GM23338 (cell line): ENCODE measurements around the gene TFPI. TPM values are rescaled to one million over a fixed set of nuclear protein-coding genes. Genes with fewer than 3 reads are reported as not detected.

Source experiments
- ATAC-seq: fragments of 200-7000 bp; cut with Tn5 transposase; 3 replicates; pipeline ENCODE4 v1.9.1; 2020
- DNase-seq: peaks from one replicate; pipeline ENCODE4 v3.0.0-alpha.2; 2015; ENCODE audit warnings: low spot score
- H2AFZ ChIP-seq: fragments of 200-600 bp; sonication (generic); 2 replicates; pipeline ENCODE4 v1.8.0; 2016; ENCODE audit warnings: antibody characterized with exemption, mild to moderate bottlenecking, moderate library complexity
- H3F3A ChIP-seq: fragments of 200-600 bp; sonication (generic); replicated peaks from 2 replicates; pipeline ENCODE4 v1.8.0; 2017; ENCODE audit warnings: antibody characterized with exemption, mixed run types, low read depth
- H3K27ac ChIP-seq: fragments of 200-600 bp; sonication (generic); 2 replicates; pipeline ENCODE4 v1.6.1; 2016; ENCODE audit warnings: low read depth
- H3K27me3 ChIP-seq: fragments of 200-600 bp; sonication (generic); 2 replicates; pipeline ENCODE4 v1.8.0; 2016; ENCODE audit warnings: mild to moderate bottlenecking, mixed run types, moderate library complexity; ENCODE audit not compliant: insufficient read depth
- H3K36me3 ChIP-seq: fragments of 200-600 bp; sonication (generic); 2 replicates; pipeline ENCODE4 v1.8.0; 2016; ENCODE audit warnings: mild to moderate bottlenecking; ENCODE audit not compliant: insufficient read depth
- H3K4me1 ChIP-seq: fragments of 200-600 bp; sonication (generic); 2 replicates; pipeline ENCODE4 v1.8.0; 2016; ENCODE audit warnings: mild to moderate bottlenecking, moderate library complexity; ENCODE audit not compliant: insufficient read depth
- H3K4me2 ChIP-seq: fragments of 200-600 bp; sonication (generic); 2 replicates; pipeline ENCODE4 v1.7.1; 2017; ENCODE audit warnings: mixed run types
- H3K4me3 ChIP-seq: fragments of 200-600 bp; sonication (generic); 2 replicates; pipeline ENCODE4 v1.6.1; 2016; ENCODE audit warnings: mixed run types
- H3K79me2 ChIP-seq: fragments of 200-600 bp; sonication (generic); replicated peaks from 2 replicates; pipeline ENCODE4 v1.8.0; 2017; ENCODE audit warnings: mild to moderate bottlenecking; ENCODE audit not compliant: insufficient read depth
- H3K9me2 ChIP-seq: fragments of 200-600 bp; sonication (generic); 2 replicates; pipeline ENCODE4 v1.8.0; 2017; ENCODE audit not compliant: insufficient read depth
- H4K20me1 ChIP-seq: fragments of 200-600 bp; sonication (generic); replicated peaks from 2 replicates; pipeline ENCODE4 v1.8.0; 2017; ENCODE audit warnings: mild to moderate bottlenecking; ENCODE audit not compliant: insufficient read depth
- H3K27ac Mint-ChIP-seq: 2 replicates; pipeline ENCODE4 v1.8.0; 2020; ENCODE audit warnings: inconsistent platforms, mild to moderate bottlenecking, moderate library complexity, mixed read lengths
- H3K27me3 Mint-ChIP-seq: 3 replicates; pipeline ENCODE4 v1.8.0; 2022; ENCODE audit warnings: low read depth, mild to moderate bottlenecking, moderate library complexity, mixed read lengths, inconsistent platforms; ENCODE audit not compliant: insufficient read depth, poor library complexity
- H3K36me3 Mint-ChIP-seq: 3 replicates; pipeline ENCODE4 v1.8.0; 2021; ENCODE audit warnings: low read depth, mild to moderate bottlenecking, inconsistent platforms, moderate library complexity, mixed read lengths
- H3K4me1 Mint-ChIP-seq: 3 replicates; pipeline ENCODE4 v1.8.0; 2020; ENCODE audit warnings: mild to moderate bottlenecking, inconsistent platforms, mixed read lengths
- H3K4me3 Mint-ChIP-seq: 3 replicates; pipeline ENCODE4 v1.8.0; 2021; ENCODE audit warnings: moderate library complexity, mild to moderate bottlenecking, inconsistent platforms, mixed read lengths
- H3K9me3 Mint-ChIP-seq: 3 replicates; pipeline ENCODE4 v1.8.0; 2020; ENCODE audit warnings: moderate library complexity, mild to moderate bottlenecking, inconsistent platforms, mixed read lengths
- CREB1 ChIP-seq: fragments of 250-450 bp; sonication (Bioruptor Pico); IDR thresholded peaks from 2 replicates; pipeline ENCODE4 v1.5.0; 2020; ENCODE audit warnings: low read depth, mild to moderate bottlenecking, moderate library complexity
- CTCF ChIP-seq, 2 experiments: fragments of 200-600 bp in 1 of 2; sonication (generic) in 1 of 2; conservative IDR thresholded peaks; 2 replicates each; pipeline versions ENCODE4 v1.5.1 to v1.6.1; 2016 to 2017; ENCODE audit warnings: antibody characterized with exemption in 2 of 2, low read depth in 2 of 2, mild to moderate bottlenecking in 2 of 2, moderate library complexity in 1 of 2
- EZH2 ChIP-seq: fragments of 200-600 bp; sonication (generic); IDR thresholded peaks from one replicate; pipeline ENCODE4 v1.8.0; 2017; ENCODE audit warnings: antibody characterized with exemption, mild to moderate bottlenecking, low read depth; ENCODE audit not compliant: unreplicated experiment
- EZH2phosphoT487 ChIP-seq: fragments of 200-600 bp; sonication (generic); IDR thresholded peaks from one replicate; pipeline ENCODE4 v1.8.1; 2018; ENCODE audit warnings: antibody characterized with exemption; ENCODE audit not compliant: unreplicated experiment
- JUNB ChIP-seq: IDR thresholded peaks from one replicate; pipeline ENCODE4 v1.6.1; 2016; ENCODE audit warnings: antibody characterized with exemption; ENCODE audit not compliant: unreplicated experiment
- NANOG ChIP-seq: IDR thresholded peaks from 2 replicates; pipeline ENCODE4 v1.6.1; 2016; ENCODE audit warnings: antibody characterized with exemption, borderline replicate concordance
- POLR2AphosphoS5 ChIP-seq: IDR thresholded peaks from 2 replicates; pipeline ENCODE4 v1.6.1; 2016; ENCODE audit warnings: antibody characterized with exemption, low read depth
- REST ChIP-seq: IDR thresholded peaks from one replicate; pipeline ENCODE4 v1.6.1; 2018; ENCODE audit warnings: antibody characterized with exemption; ENCODE audit not compliant: unreplicated experiment
- STAT1 ChIP-seq: IDR thresholded peaks from one replicate; pipeline ENCODE4 v1.6.1; 2016; ENCODE audit warnings: antibody characterized with exemption; ENCODE audit not compliant: unreplicated experiment
- ZNF114 ChIP-seq: fragments of 250-450 bp; sonication (Bioruptor Pico); IDR thresholded peaks from 2 replicates; pipeline ENCODE4 v1.5.0; 2020; ENCODE audit warnings: mild to moderate bottlenecking, moderate library complexity
- ZNF331 ChIP-seq: fragments of 250-450 bp; sonication (Bioruptor Pico); IDR thresholded peaks from 2 replicates; pipeline ENCODE4 v1.5.0; 2020; ENCODE audit warnings: low read depth, mild to moderate bottlenecking, moderate library complexity
- ZNF462 ChIP-seq: fragments of 250-450 bp; sonication (Bioruptor Pico); IDR thresholded peaks from 2 replicates; pipeline ENCODE4 v1.5.0; 2020; ENCODE audit warnings: mild to moderate bottlenecking, moderate library complexity
- polyA plus RNA-seq: library from polyadenylated mRNA; unstranded; fragments of >200 nt; fragmentation: Nextera tagmentation; extraction: Ambion mirVana; gene quantifications from 2 replicates; pipeline ENCODE4 v1.2.1, GENCODE V29; 2016
- total RNA-seq: library from RNA; depleted of rRNA; stranded (reverse); fragments of >200 nt; shearing (Covaris generic); gene quantifications from 2 replicates; pipeline ENCODE4 v1.2.3, GENCODE V29; 2014
- TF ChIP-seq, protein P1 (sequence below): IDR thresholded peaks from 2 replicates; pipeline ENCODE4 v1.6.1; 2016; ENCODE audit warnings: antibody characterized with exemption

TFPI gene
- total and polyA plus RNA-seq, 2 experiments from 2014 or later: 1.8 to 1.9 TPM

DNA sequence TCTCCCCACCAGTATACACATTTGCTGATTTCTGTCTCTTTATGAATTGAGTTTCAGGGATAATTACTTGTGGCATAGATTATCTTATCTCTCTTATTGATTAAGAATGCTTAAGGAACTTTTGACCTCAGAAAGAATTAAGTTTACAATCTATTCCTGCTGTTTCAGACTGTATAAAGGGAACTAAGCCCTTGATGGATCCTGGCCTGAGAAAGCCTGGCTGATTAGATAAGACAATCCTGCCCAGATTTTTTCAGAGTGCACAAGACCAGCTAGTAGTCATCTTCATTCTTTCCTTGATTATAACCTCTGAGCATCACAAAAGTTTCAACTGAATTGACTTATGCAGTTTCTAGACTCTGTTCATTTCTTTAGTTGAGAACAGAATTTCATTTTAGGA lies 22.7 kb upstream of the TFPI start:
- no peak overlapping the region for H3K4me2 ChIP-seq
- H3K4me1 ChIP-seq: peaks cover 6% of the 10 kb centered on the region; the same call in 1 of the 2 replicates
- Mint-ChIP-seq H3K9me3 (peaks cover 18% of the 10 kb centered on the region), H3K27ac (no peak overlapping the region), H3K4me3 (no peak overlapping the region), H3K36me3 (peaks cover 17% of the 10 kb centered on the region), H3K4me1 (peaks cover 18% of the 10 kb centered on the region; the same call in 2 of the 3 replicates), H3K27me3 (no peaks in the 10 kb centered on the region)
- H3K79me2 ChIP-seq: no peaks in the 10 kb centered on the region
- H2AFZ ChIP-seq: no peak overlapping the region
- H3K4me3 ChIP-seq: no peak overlapping the region
- no peaks in the 10 kb centered on the region for H3K27me3 ChIP-seq
- H3K9me2 ChIP-seq: no peaks in the 10 kb centered on the region
- DNase-seq: no peak
- no peak overlapping the region for H3K27ac ChIP-seq
- no peak for ATAC-seq
- no peaks in the 10 kb centered on the region for H3F3A ChIP-seq
- TF ChIP-seq NANOG (no peak), JUNB (no peak), POLR2AphosphoS5 (no peak), ZNF114 (CRISPR knock-in tag) (no peak), CTCF (conservative IDR thresholded peaks at IDR 0.05; ENCODE audit: low read depth in 2 of 2) (no peak), EZH2phosphoT487 (no peak), ZNF331 (no peak), CREB1 (CRISPR knock-in tag) (no peak), REST (no peak), STAT1 (no peak), ZNF462 (CRISPR knock-in tag) (no peak), EZH2 (no peak)
- TF ChIP-seq, protein P1, sequence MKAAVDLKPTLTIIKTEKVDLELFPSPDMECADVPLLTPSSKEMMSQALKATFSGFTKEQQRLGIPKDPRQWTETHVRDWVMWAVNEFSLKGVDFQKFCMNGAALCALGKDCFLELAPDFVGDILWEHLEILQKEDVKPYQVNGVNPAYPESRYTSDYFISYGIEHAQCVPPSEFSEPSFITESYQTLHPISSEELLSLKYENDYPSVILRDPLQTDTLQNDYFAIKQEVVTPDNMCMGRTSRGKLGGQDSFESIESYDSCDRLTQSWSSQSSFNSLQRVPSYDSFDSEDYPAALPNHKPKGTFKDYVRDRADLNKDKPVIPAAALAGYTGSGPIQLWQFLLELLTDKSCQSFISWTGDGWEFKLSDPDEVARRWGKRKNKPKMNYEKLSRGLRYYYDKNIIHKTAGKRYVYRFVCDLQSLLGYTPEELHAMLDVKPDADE: no peak
- no peaks in the 10 kb centered on the region for H3K36me3 ChIP-seq
- H4K20me1 ChIP-seq: no peaks in the 10 kb centered on the region
